CD14-positive monocyte (primary cell): Measurements from ENCODE around the gene TRIM51. TPM values are rescaled to one million over a fixed set of nuclear protein-coding genes. Genes with fewer than 3 reads are reported as not detected.

Experiments
- DNase-seq, 3 donors: peaks; one replicate each; pipeline ENCODE4 v3.0.0-alpha.2; 2011 to 2022
- H2AFZ ChIP-seq: 2 replicates; pipeline ENCODE4 v1.6.0; 2012; ENCODE audit warnings: mild to moderate bottlenecking, low read depth, low read length, inconsistent platforms; ENCODE audit not compliant: insufficient read depth, poor library complexity, severe bottlenecking
- H3K27ac ChIP-seq, 2 donors: 1 replicate in 1 of 2; 2 replicates in 1 of 2; pipeline ENCODE4 v1.5.1; 2012 to 2013; ENCODE audit warnings: low read length in 2 of 2, control low read depth in 1 of 2, inconsistent platforms in 1 of 2, low read depth in 1 of 2, mild to moderate bottlenecking in 1 of 2
- H3K27me3 ChIP-seq, 2 donors: one replicate each; pipeline versions ENCODE4 v1.6.0 to v1.6.1; 2011 to 2013; ENCODE audit warnings: low read length in 2 of 2; ENCODE audit not compliant: control insufficient read depth in 2 of 2, insufficient read depth in 2 of 2
- H3K36me3 ChIP-seq, 2 donors: replicated peaks in 1 of 2; 1 replicate in 1 of 2; 2 replicates in 1 of 2; pipeline versions ENCODE4 v1.5.1 to v1.6.1; 2012 to 2013; ENCODE audit warnings: low read length in 2 of 2, control low read depth in 1 of 2, inconsistent platforms in 1 of 2, mild to moderate bottlenecking in 1 of 2; ENCODE audit not compliant: insufficient read depth in 2 of 2, control insufficient read depth in 1 of 2
- H3K4me1 ChIP-seq, 2 donors: 1 replicate in 1 of 2; 2 replicates in 1 of 2; pipeline versions ENCODE4 v1.5.1 to v1.6.1; 2012 to 2013; ENCODE audit warnings: low read length in 2 of 2, control low read depth in 1 of 2, inconsistent platforms in 1 of 2, mild to moderate bottlenecking in 1 of 2, moderate library complexity in 1 of 2; ENCODE audit not compliant: insufficient read depth in 2 of 2, control insufficient read depth in 1 of 2
- H3K4me2 ChIP-seq: replicated peaks from 2 replicates; pipeline ENCODE3; 2012; ENCODE audit warnings: low read length, moderate library complexity, mild to moderate bottlenecking; ENCODE audit not compliant: poor library complexity, severe bottlenecking; ENCODE audit errors: extremely low read depth
- H3K4me3 ChIP-seq, 3 experiments: fragments of 200-600 bp in 1 of 3; sonication (generic) in 1 of 3; replicated peaks in 1 of 3; 1 replicate in 2 of 3; 2 replicates in 1 of 3; pipeline ENCODE4 v1.5.1; 2011 to 2013; ENCODE audit warnings: low read length in 3 of 3, mild to moderate bottlenecking in 3 of 3, control low read depth in 2 of 3, low read depth in 2 of 3, inconsistent platforms in 1 of 3, moderate library complexity in 1 of 3
- H3K79me2 ChIP-seq: 2 replicates; pipeline ENCODE4 v1.6.0; 2012; ENCODE audit warnings: mild to moderate bottlenecking, control low read depth, inconsistent platforms, low read length, moderate library complexity; ENCODE audit not compliant: insufficient read depth
- H3K9ac ChIP-seq: 2 replicates; pipeline ENCODE4 v1.6.0; 2017; ENCODE audit warnings: low read length, mild to moderate bottlenecking; ENCODE audit not compliant: insufficient read depth, poor library complexity, severe bottlenecking
- H3K9me3 ChIP-seq, 2 donors: replicated peaks in 1 of 2; 1 replicate in 1 of 2; 2 replicates in 1 of 2; pipeline versions ENCODE4 v1.5.1 to v1.6.1; 2012 to 2013; ENCODE audit warnings: low read length in 2 of 2, control low read depth in 1 of 2; ENCODE audit not compliant: control insufficient read depth in 1 of 2, insufficient read depth in 1 of 2
- H4K20me1 ChIP-seq: 2 replicates; pipeline ENCODE4 v1.6.0; 2012; ENCODE audit warnings: mild to moderate bottlenecking, low read length, control low read depth, moderate library complexity; ENCODE audit not compliant: insufficient read depth
- H3K27ac Mint-ChIP-seq, 7 donors: one replicate each; pipeline ENCODE4 v1.8.0; 2020; ENCODE audit warnings: mild to moderate bottlenecking in 7 of 7, mixed read lengths in 7 of 7, moderate library complexity in 6 of 7, inconsistent platforms in 2 of 7
- H3K27me3 Mint-ChIP-seq, 3 donors: one replicate each; pipeline ENCODE4 v1.8.0; 2021 to 2022; ENCODE audit warnings: low read depth in 3 of 3, mild to moderate bottlenecking in 3 of 3, mixed read lengths in 3 of 3, moderate library complexity in 3 of 3, inconsistent platforms in 1 of 3
- H3K36me3 Mint-ChIP-seq, 2 donors: one replicate each; pipeline ENCODE4 v1.8.0; 2020; ENCODE audit warnings: mixed read lengths in 2 of 2, inconsistent platforms in 1 of 2, mild to moderate bottlenecking in 1 of 2
- H3K4me1 Mint-ChIP-seq: one replicate; pipeline ENCODE4 v1.8.0; 2020; ENCODE audit warnings: mild to moderate bottlenecking, mixed read lengths
- H3K4me3 Mint-ChIP-seq, 2 donors: one replicate each; pipeline ENCODE4 v1.8.0; 2020; ENCODE audit warnings: mild to moderate bottlenecking in 2 of 2, mixed read lengths in 2 of 2, moderate library complexity in 1 of 2
- H3K9me3 Mint-ChIP-seq, 7 donors: one replicate each; pipeline ENCODE4 v1.8.0; 2020 to 2022; ENCODE audit warnings: mixed read lengths in 7 of 7, mild to moderate bottlenecking in 6 of 7, moderate library complexity in 6 of 7, inconsistent platforms in 2 of 7
- WGBS: methylation state at CpG from one replicate; pipeline ENCODE4 v1.1.5; 2013; ENCODE audit warnings: missing lambda C conversion rate; ENCODE audit not compliant: insufficient coverage; 5-methylcytosine and 5-hydroxymethylcytosine counted together
- intact Hi-C, 2 donors: fragments of 100-400 bp; cut with micrococcal nuclease; formaldehyde crosslinking; loops; one replicate each; pipeline versions ENCODE4 v1.15.0 to v1.15.1; 2023
- polyA plus RNA-seq, 3 donors: library from polyadenylated mRNA; depleted of rRNA in 1 of 3; unstranded in 2 of 3; stranded (reverse) in 1 of 3; fragments of 300-500 nt in 2 of 3; fragments of >200 nt in 1 of 3; fragmentation: Illumina TruSeq in 2 of 3; gene quantifications; 1 replicate in 2 of 3; 2 replicates in 1 of 3; pipeline ENCODE4 v1.2.3, GENCODE V29; 2012 to 2021
- TF ChIP-seq, protein P1 (sequence below): fragments of 200-600 bp; IDR thresholded peaks from one replicate; pipeline ENCODE4 v1.8.0; 2022; ENCODE audit warnings: antibody characterized with exemption, mild to moderate bottlenecking

The TRIM51 gene
- polyA plus RNA-seq, 3 donors, result not detected

DNA sequence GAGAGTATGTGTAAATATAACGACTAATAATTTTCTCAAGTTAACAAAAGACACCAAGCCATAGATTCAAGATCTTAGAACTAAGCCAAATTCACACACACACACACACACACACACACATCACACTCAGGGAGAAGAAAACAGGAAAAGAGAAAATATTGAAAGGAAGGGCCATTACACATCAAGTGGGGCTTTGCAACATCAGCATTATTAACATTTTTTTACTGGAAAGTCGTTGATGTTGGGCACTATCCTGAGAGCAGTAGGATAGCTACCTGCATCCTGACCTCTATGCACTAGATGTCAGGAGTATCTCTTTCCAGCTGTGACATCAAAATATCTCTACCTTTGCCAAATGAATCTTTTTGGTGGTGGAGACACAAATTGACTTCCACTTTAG, 35.6 kb upstream of the TRIM51 start:
- H3K4me2 ChIP-seq, result no peak overlapping the region
- no peak overlapping the region for H3K9ac ChIP-seq
- no peaks in the 10 kb centered on the region for H3K4me1 ChIP-seq
- Mint-ChIP-seq H3K27me3 (no peaks in the 10 kb centered on the region), H3K36me3 (no peaks in the 10 kb centered on the region), H3K27ac (no peak overlapping the region), H3K4me3 (no peak overlapping the region), H3K4me1 (no peaks in the 10 kb centered on the region), H3K9me3 (peaks cover 0 to 5% (median 0%) of the 10 kb centered on the region in 7 donors)
- H3K4me3 ChIP-seq, result no peak overlapping the region
- H4K20me1 ChIP-seq, result no peaks in the 10 kb centered on the region
- H3K9me3 ChIP-seq, result peaks cover 4 to 8% of the 10 kb centered on the region in 2 donors
- intact Hi-C loops, result no loop called here
- no peak overlapping the region for H2AFZ ChIP-seq
- no peak overlapping the region for H3K27ac ChIP-seq
- TF ChIP-seq, protein P1, sequence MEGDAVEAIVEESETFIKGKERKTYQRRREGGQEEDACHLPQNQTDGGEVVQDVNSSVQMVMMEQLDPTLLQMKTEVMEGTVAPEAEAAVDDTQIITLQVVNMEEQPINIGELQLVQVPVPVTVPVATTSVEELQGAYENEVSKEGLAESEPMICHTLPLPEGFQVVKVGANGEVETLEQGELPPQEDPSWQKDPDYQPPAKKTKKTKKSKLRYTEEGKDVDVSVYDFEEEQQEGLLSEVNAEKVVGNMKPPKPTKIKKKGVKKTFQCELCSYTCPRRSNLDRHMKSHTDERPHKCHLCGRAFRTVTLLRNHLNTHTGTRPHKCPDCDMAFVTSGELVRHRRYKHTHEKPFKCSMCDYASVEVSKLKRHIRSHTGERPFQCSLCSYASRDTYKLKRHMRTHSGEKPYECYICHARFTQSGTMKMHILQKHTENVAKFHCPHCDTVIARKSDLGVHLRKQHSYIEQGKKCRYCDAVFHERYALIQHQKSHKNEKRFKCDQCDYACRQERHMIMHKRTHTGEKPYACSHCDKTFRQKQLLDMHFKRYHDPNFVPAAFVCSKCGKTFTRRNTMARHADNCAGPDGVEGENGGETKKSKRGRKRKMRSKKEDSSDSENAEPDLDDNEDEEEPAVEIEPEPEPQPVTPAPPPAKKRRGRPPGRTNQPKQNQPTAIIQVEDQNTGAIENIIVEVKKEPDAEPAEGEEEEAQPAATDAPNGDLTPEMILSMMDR, result no peak
- no CpG with 5 or more reads among the region's 2 CpGs for WGBS
- no peaks in the 10 kb centered on the region for H3K27me3 ChIP-seq
- H3K79me2 ChIP-seq, result no peaks in the 10 kb centered on the region
- DNase-seq, result no peak
- no peaks in the 10 kb centered on the region for H3K36me3 ChIP-seq

DNA sequence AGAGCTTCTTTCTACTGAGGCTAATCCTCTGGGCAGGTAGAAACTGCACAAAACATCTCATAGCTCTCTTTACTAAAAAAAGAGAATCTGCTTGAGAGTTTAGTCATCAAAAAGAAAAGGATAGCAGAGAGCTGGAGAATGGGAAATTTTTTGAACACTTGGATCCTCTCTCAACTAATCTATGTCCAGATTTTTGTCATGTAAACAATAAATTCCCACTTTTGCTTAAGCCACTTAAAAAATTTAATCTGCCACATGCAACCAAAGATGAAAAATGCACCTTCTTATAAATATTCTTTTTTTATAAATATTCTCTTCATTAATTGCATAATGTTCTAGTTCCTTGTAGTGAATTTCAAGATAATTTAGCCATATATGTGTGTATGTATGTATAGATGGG, 34.1 kb upstream of the TRIM51 start:
- TF ChIP-seq, protein P1, result no peak
- intact Hi-C loops, result no loop called here

More for the DNA sequence above, 34.1 kb upstream of the TRIM51 start:
- no peaks in the 10 kb centered on the region for H3K27me3 ChIP-seq
- H3K36me3 Mint-ChIP-seq, result no peaks in the 10 kb centered on the region
- peaks cover 0 to 5% (median 0%) of the 10 kb centered on the region in 7 donors for H3K9me3 Mint-ChIP-seq
- no peak overlapping the region for H3K27ac Mint-ChIP-seq
- no peaks in the 10 kb centered on the region for H3K36me3 ChIP-seq
- peaks cover 4 to 8% of the 10 kb centered on the region in 2 donors for H3K9me3 ChIP-seq
- no peaks in the 10 kb centered on the region for H4K20me1 ChIP-seq
- no peaks in the 10 kb centered on the region for H3K4me1 ChIP-seq
- DNase-seq, result no peak
- H3K4me3 ChIP-seq, result no peak overlapping the region
- H3K4me2 ChIP-seq, result no peak overlapping the region
- H3K27me3 Mint-ChIP-seq, result no peaks in the 10 kb centered on the region
- H3K27ac ChIP-seq, result no peak overlapping the region
- no peaks in the 10 kb centered on the region for H3K4me1 Mint-ChIP-seq
- H3K79me2 ChIP-seq, result no peaks in the 10 kb centered on the region
- H3K4me3 Mint-ChIP-seq, result no peak overlapping the region
- no peak overlapping the region for H2AFZ ChIP-seq
- no peak overlapping the region for H3K9ac ChIP-seq
